ENCODE measurements around the gene RNF169.
"Not testable (repeated sequence)": the region's sequence is repeated elsewhere in the genome, so short reads cannot be mapped to it uniquely, and the experiment has no call there.

RNF169 gene

DNA sequence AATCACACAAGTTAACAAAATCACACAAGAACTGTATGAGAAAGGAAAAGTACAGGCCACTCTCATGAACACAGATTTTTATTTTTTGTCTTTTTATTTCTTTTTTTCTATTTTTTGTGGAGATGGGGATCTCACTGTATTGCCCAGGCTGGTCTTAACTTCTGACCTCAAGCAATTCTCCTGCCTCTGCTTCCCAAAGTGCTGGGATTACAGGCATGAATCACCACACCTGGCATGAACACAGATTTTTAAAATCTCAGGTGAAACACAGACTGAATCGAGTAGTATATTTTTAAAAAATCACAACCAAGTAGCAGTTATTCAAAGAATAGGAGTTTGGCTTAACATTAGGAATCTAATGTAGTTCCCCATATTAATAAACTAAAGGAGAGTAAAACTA is 18.3 kb downstream of the RNF169 start:
- no peak overlapping the region for H3K4me3 ChIP-seq
- no peak overlapping the region for H3K9ac ChIP-seq (ENCODE audit: insufficient read length)
- DNase-seq (ENCODE audit: low read depth, low spot score), result no peak
- no peaks in the 10 kb centered on the region for H3K9me3 ChIP-seq (ENCODE audit: low read depth, low read length)
- H3K36me3 ChIP-seq (ENCODE audit: insufficient read depth, low read length), result peaks cover 22% of the 10 kb centered on the region
- no peak overlapping the region for H3K27ac ChIP-seq
- TF ChIP-seq FOXP2 (optimal IDR thresholded peaks at IDR 0.05; ENCODE audit: control extremely low read depth, extremely low read length, insufficient read depth) (no peak), EZH2 (IDR thresholded peaks at IDR 0.05) (no peak), POLR2AphosphoS5 (IDR thresholded peaks at IDR 0.05; ENCODE audit: borderline replicate concordance, low read depth, low read length) (no peak)

DNA sequence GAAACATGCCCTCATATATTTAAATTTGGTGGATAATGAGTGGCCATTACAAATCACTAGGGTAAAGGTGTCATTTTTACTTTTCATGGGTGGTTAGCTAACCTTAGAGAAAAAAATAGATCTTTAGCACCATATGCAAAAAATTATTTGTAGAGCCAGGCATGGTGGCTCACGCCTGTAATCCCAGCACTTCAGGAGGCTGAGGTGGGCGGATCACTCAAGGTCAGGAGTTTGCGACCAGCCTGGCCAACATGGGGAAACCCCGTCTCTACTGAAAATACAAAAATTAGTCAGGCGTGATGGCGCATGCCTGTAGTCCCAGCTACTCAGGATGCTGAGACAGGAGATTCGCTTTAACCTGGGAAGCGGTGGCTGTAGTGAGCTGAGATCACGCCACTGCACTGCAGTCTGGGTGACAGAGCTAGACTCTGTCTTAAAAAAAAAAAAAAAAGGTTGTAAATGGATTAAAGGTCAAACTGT is 19.6 kb downstream of the RNF169 start:
- H3K36me3 ChIP-seq (ENCODE audit: insufficient read depth, low read length), result peaks cover 15% of the 10 kb centered on the region
- H3K4me3 ChIP-seq; DNase-seq (ENCODE audit: low read depth, low spot score); H3K9ac ChIP-seq (ENCODE audit: insufficient read length); H3K9me3 ChIP-seq (ENCODE audit: low read depth, low read length); H3K27ac ChIP-seq: not testable (repeated sequence)

DNA sequence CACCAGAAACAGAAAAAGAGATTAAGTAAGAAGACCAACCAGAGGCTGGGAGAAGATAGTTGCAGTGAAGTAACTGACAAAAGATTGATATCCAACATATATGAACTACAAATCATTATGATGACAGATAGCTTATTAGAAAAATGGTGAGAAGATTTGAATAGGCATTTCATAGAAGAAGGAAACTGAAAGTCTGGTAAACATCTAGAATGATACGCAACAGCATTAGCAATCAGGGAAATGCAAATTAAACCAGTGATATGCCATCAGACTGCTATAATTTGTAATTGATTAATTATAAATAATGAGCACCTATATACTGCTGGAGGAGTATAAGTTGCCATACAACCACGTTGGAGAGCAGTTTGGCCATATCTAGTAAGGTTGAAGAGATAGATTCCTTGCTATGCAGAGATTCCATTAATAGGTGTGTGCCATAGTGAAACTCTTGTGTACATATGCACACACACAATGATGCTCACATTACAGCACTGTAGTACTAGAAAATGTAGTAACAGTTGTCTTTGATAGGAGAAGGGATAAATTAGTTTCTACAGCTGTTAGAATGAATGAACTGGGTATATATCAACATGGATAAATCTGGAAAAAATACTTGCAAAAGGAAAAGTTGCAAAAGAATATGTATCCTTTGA is 20.5 kb downstream of the RNF169 start:
- Histone ChIP-seq H3K4me3 (no peak overlapping the region), H3K9ac (ENCODE audit: insufficient read length) (no peak overlapping the region), H3K36me3 (ENCODE audit: insufficient read depth, low read length) (peaks cover 5% of the 10 kb centered on the region), H3K9me3 (ENCODE audit: low read depth, low read length) (no peaks in the 10 kb centered on the region), H3K27ac (no peak overlapping the region)
- TF ChIP-seq FOXP2 (optimal IDR thresholded peaks at IDR 0.05; ENCODE audit: control extremely low read depth, extremely low read length, insufficient read depth) (no peak), EZH2 (IDR thresholded peaks at IDR 0.05) (no peak), POLR2AphosphoS5 (IDR thresholded peaks at IDR 0.05; ENCODE audit: borderline replicate concordance, low read depth, low read length) (no peak)
- no peak for DNase-seq (ENCODE audit: low read depth, low spot score)

DNA sequence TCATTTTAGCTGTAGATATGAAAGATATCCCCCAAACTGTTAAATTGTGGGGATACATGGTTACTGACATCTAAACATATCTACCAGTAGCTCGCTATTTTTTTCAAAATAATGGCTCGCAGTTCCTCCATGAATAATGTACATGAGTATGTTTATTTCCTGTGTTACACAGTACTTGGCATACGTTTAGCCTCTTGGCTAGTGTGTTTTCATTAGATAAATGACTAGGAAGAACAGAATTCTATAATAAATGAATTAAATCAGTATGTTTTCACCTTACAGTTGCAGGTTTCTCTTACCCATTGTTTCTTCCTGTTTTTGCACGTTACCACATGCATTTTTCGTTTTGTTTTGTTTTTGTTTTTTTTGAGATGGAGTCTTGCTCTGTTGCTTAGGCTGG is 21.8 kb downstream of the RNF169 start:
- no peaks in the 10 kb centered on the region for H3K36me3 ChIP-seq (ENCODE audit: insufficient read depth, low read length)

DNA sequence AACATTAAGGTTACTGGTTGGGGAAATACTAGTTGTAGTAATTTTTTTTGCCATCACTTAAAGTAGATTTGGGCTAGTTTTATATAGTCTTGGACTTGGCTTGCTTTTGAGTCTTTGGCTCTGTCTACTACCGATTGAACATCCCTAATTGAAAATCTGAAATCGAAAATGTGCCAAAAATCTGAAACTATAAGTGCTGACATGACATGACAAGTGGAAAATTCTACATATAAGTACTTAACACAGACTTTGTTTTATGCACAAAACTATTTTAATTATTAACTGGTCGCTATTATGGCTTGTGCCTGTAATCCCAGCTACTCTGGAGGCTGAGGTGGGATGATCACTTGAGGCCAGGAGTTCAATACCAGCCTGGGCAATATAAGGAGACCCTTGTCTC is 22.5 kb downstream of the RNF169 start:
- Histone ChIP-seq H3K36me3 (ENCODE audit: insufficient read depth, low read length) (no peaks in the 10 kb centered on the region), H3K9me3 (ENCODE audit: low read depth, low read length) (no peaks in the 10 kb centered on the region), H3K9ac (ENCODE audit: insufficient read length) (no peak overlapping the region), H3K4me3 (no peak overlapping the region), H3K27ac (no peak overlapping the region)
- TF ChIP-seq FOXP2 (optimal IDR thresholded peaks at IDR 0.05; ENCODE audit: control extremely low read depth, extremely low read length, insufficient read depth) (no peak), POLR2AphosphoS5 (IDR thresholded peaks at IDR 0.05; ENCODE audit: borderline replicate concordance, low read depth, low read length) (no peak), EZH2 (IDR thresholded peaks at IDR 0.05) (no peak)
- DNase-seq (ENCODE audit: low read depth, low spot score), result no peak

More for the DNA sequence above, 21.8 kb downstream of the RNF169 start:
- H3K4me3 ChIP-seq, result no peak overlapping the region
- TF ChIP-seq FOXP2 (optimal IDR thresholded peaks at IDR 0.05; ENCODE audit: control extremely low read depth, extremely low read length, insufficient read depth), result no peak
- H3K27ac ChIP-seq, result no peak overlapping the region
- no peaks in the 10 kb centered on the region for H3K9me3 ChIP-seq (ENCODE audit: low read depth, low read length)
- no peak overlapping the region for H3K9ac ChIP-seq (ENCODE audit: insufficient read length)
- DNase-seq (ENCODE audit: low read depth, low spot score), result no peak

- Histone ChIP-seq H3K4me3 (no peak overlapping the region), H3K9me3 (ENCODE audit: low read depth, low read length) (no peaks in the 10 kb centered on the region), H3K9ac (ENCODE audit: insufficient read length) (no peak overlapping the region), H3K27ac (no peak overlapping the region), H3K36me3 (ENCODE audit: insufficient read depth, low read length) (no peaks in the 10 kb centered on the region)
- TF ChIP-seq POLR2AphosphoS5 (IDR thresholded peaks at IDR 0.05; ENCODE audit: borderline replicate concordance, low read depth, low read length), result no peak
- no peak for TF ChIP-seq EZH2 (IDR thresholded peaks at IDR 0.05)
- no peak for TF ChIP-seq FOXP2 (optimal IDR thresholded peaks at IDR 0.05; ENCODE audit: control extremely low read depth, extremely low read length, insufficient read depth)
- DNase-seq (ENCODE audit: low read depth, low spot score), result no peak
Measured at GRCh38 chr11:74773476-74773875, 24.8 kb downstream of the RNF169 start.

DNA sequence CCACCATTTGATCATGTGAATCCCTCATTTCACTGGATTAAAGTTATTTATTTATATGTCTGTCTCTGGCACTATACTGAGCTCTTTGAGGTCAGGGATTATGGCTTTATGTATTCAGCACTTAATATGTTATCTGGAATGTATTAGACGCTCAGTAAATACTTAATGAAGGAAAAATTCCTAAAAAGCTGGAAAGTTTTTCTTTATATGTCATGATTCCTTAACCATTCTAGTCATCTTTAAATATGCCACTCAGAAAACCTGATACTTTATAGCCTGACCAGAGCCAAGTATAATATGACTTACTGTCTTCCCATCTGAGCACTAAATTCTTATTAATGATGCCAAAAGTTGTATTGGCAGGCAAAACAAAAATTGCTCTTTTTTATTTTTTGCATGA is 27.1 kb downstream of the RNF169 start:
- TF ChIP-seq EZH2 (IDR thresholded peaks at IDR 0.05) (no peak), FOXP2 (optimal IDR thresholded peaks at IDR 0.05; ENCODE audit: control extremely low read depth, extremely low read length, insufficient read depth) (no peak), POLR2AphosphoS5 (IDR thresholded peaks at IDR 0.05; ENCODE audit: borderline replicate concordance, low read depth, low read length) (no peak)
- H3K27ac ChIP-seq, result no peak overlapping the region
- H3K9me3 ChIP-seq (ENCODE audit: low read depth, low read length), result no peaks in the 10 kb centered on the region
- no peak overlapping the region for H3K9ac ChIP-seq (ENCODE audit: insufficient read length)
- no peak for DNase-seq (ENCODE audit: low read depth, low spot score)
- H3K4me3 ChIP-seq, result no peak overlapping the region
- H3K36me3 ChIP-seq (ENCODE audit: insufficient read depth, low read length), result no peaks in the 10 kb centered on the region

GRCh38 chr11:74776546-74776945 is 27.9 kb downstream of the RNF169 start:
- Histone ChIP-seq H3K9me3 (ENCODE audit: low read depth, low read length) (no peaks in the 10 kb centered on the region), H3K9ac (ENCODE audit: insufficient read length) (no peak overlapping the region), H3K27ac (no peak overlapping the region), H3K36me3 (ENCODE audit: insufficient read depth, low read length) (no peaks in the 10 kb centered on the region), H3K4me3 (no peak overlapping the region)
- TF ChIP-seq FOXP2 (optimal IDR thresholded peaks at IDR 0.05; ENCODE audit: control extremely low read depth, extremely low read length, insufficient read depth) (no peak), EZH2 (IDR thresholded peaks at IDR 0.05) (no peak), POLR2AphosphoS5 (IDR thresholded peaks at IDR 0.05; ENCODE audit: borderline replicate concordance, low read depth, low read length) (no peak)
- DNase-seq (ENCODE audit: low read depth, low spot score), result no peak

- no peak for TF ChIP-seq FOXP2 (optimal IDR thresholded peaks at IDR 0.05; ENCODE audit: control extremely low read depth, extremely low read length, insufficient read depth)
- Histone ChIP-seq H3K27ac (no peak overlapping the region), H3K4me3 (no peak overlapping the region), H3K9me3 (ENCODE audit: low read depth, low read length) (no peaks in the 10 kb centered on the region), H3K36me3 (ENCODE audit: insufficient read depth, low read length) (no peaks in the 10 kb centered on the region), H3K9ac (ENCODE audit: insufficient read length) (no peak overlapping the region)
- no peak for DNase-seq (ENCODE audit: low read depth, low spot score)
Measured at GRCh38 chr11:74777038-74777437, 28.4 kb downstream of the RNF169 start.

All from SK-N-MC (cell line).